Subcutaneous adipose tissue (tissue), 4 donors: ENCODE data around the gene C10orf62. TPM values are rescaled to one million over a fixed set of nuclear protein-coding genes. Genes with fewer than 3 reads are reported as not detected.

Experiments
- total RNA-seq, 4 donors: library from RNA; depleted of rRNA; stranded (reverse); fragments of >200 nt; gene quantifications; one replicate each; pipeline ENCODE4 v1.1.0, GENCODE V29; 2016
- TF ChIP-seq, protein P1 (sequence below): fragments of 450-650 bp; IDR thresholded peaks from one replicate; pipeline ENCODE4 v1.5.1; 2016; ENCODE audit warnings: low read depth, mild to moderate bottlenecking, control low read depth, antibody characterized with exemption, moderate library complexity

The C10orf62 gene
- total RNA-seq, 4 donors from 2014 or later, result 0.44 to 0.94 TPM; not detected in 2

GRCh38 chr10:97629289-97629688 lies 39.8 kb downstream of the C10orf62 start:
- TF ChIP-seq, protein P1, sequence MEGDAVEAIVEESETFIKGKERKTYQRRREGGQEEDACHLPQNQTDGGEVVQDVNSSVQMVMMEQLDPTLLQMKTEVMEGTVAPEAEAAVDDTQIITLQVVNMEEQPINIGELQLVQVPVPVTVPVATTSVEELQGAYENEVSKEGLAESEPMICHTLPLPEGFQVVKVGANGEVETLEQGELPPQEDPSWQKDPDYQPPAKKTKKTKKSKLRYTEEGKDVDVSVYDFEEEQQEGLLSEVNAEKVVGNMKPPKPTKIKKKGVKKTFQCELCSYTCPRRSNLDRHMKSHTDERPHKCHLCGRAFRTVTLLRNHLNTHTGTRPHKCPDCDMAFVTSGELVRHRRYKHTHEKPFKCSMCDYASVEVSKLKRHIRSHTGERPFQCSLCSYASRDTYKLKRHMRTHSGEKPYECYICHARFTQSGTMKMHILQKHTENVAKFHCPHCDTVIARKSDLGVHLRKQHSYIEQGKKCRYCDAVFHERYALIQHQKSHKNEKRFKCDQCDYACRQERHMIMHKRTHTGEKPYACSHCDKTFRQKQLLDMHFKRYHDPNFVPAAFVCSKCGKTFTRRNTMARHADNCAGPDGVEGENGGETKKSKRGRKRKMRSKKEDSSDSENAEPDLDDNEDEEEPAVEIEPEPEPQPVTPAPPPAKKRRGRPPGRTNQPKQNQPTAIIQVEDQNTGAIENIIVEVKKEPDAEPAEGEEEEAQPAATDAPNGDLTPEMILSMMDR, result no peak

DNA sequence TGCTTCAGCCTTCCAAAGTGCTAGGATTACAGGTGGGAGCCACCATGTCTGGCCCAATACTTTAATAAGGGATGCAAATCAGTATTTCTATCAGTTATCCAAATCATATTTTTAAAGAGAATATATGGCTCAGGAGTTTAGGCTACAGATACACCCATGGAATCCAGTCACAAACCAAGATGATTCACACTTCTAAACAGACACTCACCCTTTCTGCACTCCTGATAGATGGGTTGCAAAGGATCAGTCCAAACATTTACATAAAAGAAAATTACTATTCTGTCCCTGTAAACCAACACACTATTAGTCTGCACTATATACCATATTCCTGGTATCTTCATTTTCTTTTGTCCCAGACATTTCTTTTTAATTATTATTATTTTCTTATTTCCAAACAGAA lies 41.6 kb downstream of the C10orf62 start:
- TF ChIP-seq, protein P1, result no peak

GRCh38 chr10:97632949-97633884 lies 43.7 kb downstream of the C10orf62 start, which contains the start of gene MORN4:
Gene MORN4 (minus strand): TSS chr10:97633500. CDS start chr10:97619653, 13,847 bp downstream.
- TF ChIP-seq, protein P1, result no peak

GRCh38 chr10:97633921-97634320 lies 44.4 kb downstream of the C10orf62 start:
- TF ChIP-seq, protein P1, result no peak

DNA sequence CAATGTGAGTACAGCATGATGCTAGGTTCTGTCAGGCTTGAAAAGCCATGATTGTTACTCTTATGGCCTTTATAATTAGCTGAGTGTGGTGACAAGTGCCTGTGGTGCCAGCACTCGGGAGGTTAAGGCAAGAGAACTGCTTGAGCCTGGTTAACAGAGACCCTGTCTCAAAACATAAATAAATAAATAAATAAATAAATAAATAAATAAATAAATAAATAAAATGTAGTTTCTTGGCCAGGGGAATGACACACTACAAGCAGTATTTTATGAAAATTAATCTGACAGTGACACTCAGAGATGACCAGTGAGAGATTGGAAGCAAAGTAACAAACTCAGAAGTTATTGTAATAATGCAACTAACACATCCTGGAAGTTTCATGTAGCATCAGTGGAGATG lies 46.1 kb downstream of the C10orf62 start:
- TF ChIP-seq, protein P1, result no peak

GRCh38 chr10:97640174-97640867 lies 50.8 kb downstream of the C10orf62 start, which contains the start of gene PI4K2A:
Gene PI4K2A (plus strand): TSS chr10:97640671. CDS start chr10:97640743, 72 bp downstream.
- TF ChIP-seq, protein P1, result no peak

Other genes with a start within 250 kb of the C10orf62 start
- gene RRP12, start 188.4 kb upstream of the C10orf62 start, total RNA-seq, result 10 to 100 TPM in 3 of 4 donors, 1 to 10 TPM in 1; 9.5 to 14.9 (median 14.3) TPM
- gene PGAM1, start 163.5 kb upstream of the C10orf62 start, total RNA-seq, result 100 to 1,000 TPM; 143 to 155 (median 148) TPM
- gene EXOSC1, start 143.7 kb upstream of the C10orf62 start, total RNA-seq, result 10 to 100 TPM; 20.5 to 25.8 (median 22.9) TPM
- gene ZDHHC16, start 143.5 kb upstream of the C10orf62 start, total RNA-seq, result 10 to 100 TPM; 18.1 to 22.0 (median 19.7) TPM
- 10 to 100 TPM; 57.6 to 87.8 (median 76.8) TPM for gene MMS19, start 91.3 kb upstream of the C10orf62 start, total RNA-seq
- 10 to 100 TPM in 2 of 4 donors, 1 to 10 TPM in 2; 3.9 to 23.4 (median 12.4) TPM for gene UBTD1, start 90.8 kb upstream of the C10orf62 start, total RNA-seq
- gene ANKRD2, start 16.9 kb upstream of the C10orf62 start, total RNA-seq, result not detected
- 10 to 100 TPM in 1 of 4 donors, 1 to 10 TPM in 3; 4.8 to 14.1 (median 7.2) TPM for gene HOGA1, start 5.3 kb upstream of the C10orf62 start, total RNA-seq
- gene MORN4, start 43.8 kb downstream of the C10orf62 start, total RNA-seq, result 1 to 10 TPM; 1.1 to 5.6 (median 3.7) TPM
- gene PI4K2A, start 51.0 kb downstream of the C10orf62 start, total RNA-seq, result 10 to 100 TPM; 14.1 to 35.9 (median 18.5) TPM
- 100 to 1,000 TPM in 1 of 4 donors, 10 to 100 TPM in 3; 29.5 to 107 (median 61.6) TPM for gene AVPI1, start 97.5 kb downstream of the C10orf62 start, total RNA-seq
- 10 to 100 TPM; 13.0 to 21.6 (median 20.8) TPM for gene MARVELD1, start 124.0 kb downstream of the C10orf62 start, total RNA-seq
- gene ZFYVE27, start 147.4 kb downstream of the C10orf62 start, total RNA-seq, result 10 to 100 TPM; 14.8 to 26.2 (median 21.6) TPM
- gene SFRP5, start 182.3 kb downstream of the C10orf62 start, total RNA-seq, result 1 to 10 TPM in 1 of 4 donors, under 1 TPM in 1, not detected in 2; 0.49 to 1.5 TPM